ENCODE measurements around the gene TMEM176A.

The TMEM176A gene

GRCh38 chr7:150823484-150824126 lies 23.0 kb downstream of the TMEM176A start:
- CTCF ChIA-PET, result interaction anchor here (0.7 to 1.5 kb wide), 3 partner anchors 13 to 51 kb away, joined by 3 to 5 read pairs (median 3); no protein-coding TSS in a partner anchor
- no peak for TF ChIP-seq CTCF (IDR thresholded peaks at IDR 0.05; ENCODE audit: control extremely low read depth, extremely low read depth, low read depth, missing control alignments)
- POLR2A ChIA-PET, result no interaction called here
- no peak for DNase-seq (ENCODE audit: extremely low spot score)

GRCh38 chr7:150824379-150825177 lies 24.0 kb downstream of the TMEM176A start:
- CTCF ChIA-PET, result interaction anchor here (0.7 to 1.5 kb wide), 4 partner anchors 12 to 50 kb away, joined by 3 to 5 read pairs (median 4); no protein-coding TSS in a partner anchor
- TF ChIP-seq CTCF (IDR thresholded peaks at IDR 0.05; ENCODE audit: control extremely low read depth, extremely low read depth, low read depth, missing control alignments), result no peak

GRCh38 chr7:150826061-150826849 lies 25.7 kb downstream of the TMEM176A start:
- no peak for TF ChIP-seq CTCF (IDR thresholded peaks at IDR 0.05; ENCODE audit: control extremely low read depth, extremely low read depth, low read depth, missing control alignments)
- ChIA-PET CTCF (no interaction called here), POLR2A (interaction anchor here (0.5 kb wide), 1 partner anchor 9 kb away, joined by 3 read pairs; no protein-coding TSS in a partner anchor)
- DNase-seq (ENCODE audit: extremely low spot score), result no peak

More at GRCh38 chr7:150824379-150825177, 24.0 kb downstream of the TMEM176A start:
- DNase-seq (ENCODE audit: extremely low spot score), result no peak
- POLR2A ChIA-PET, result no interaction called here

GRCh38 chr7:150828384-150828783 lies 27.8 kb downstream of the TMEM176A start:
- POLR2A ChIA-PET, result no interaction called here
- CTCF ChIA-PET, result no interaction called here
- TF ChIP-seq CTCF (IDR thresholded peaks at IDR 0.05; ENCODE audit: control extremely low read depth, extremely low read depth, low read depth, missing control alignments), result no peak
- no peak for DNase-seq (ENCODE audit: extremely low spot score)

- CTCF ChIA-PET, result interaction anchor here (1.4 to 1.5 kb wide), 2 partner anchors 14 to 47 kb away, joined by 3 to 4 read pairs; no protein-coding TSS in a partner anchor
These were observed 28.9 kb downstream of the TMEM176A start for GRCh38 chr7:150829426-150829825.

More at GRCh38 chr7:150829426-150829825, 28.9 kb downstream of the TMEM176A start:
- DNase-seq (ENCODE audit: extremely low spot score), result no peak
- POLR2A ChIA-PET, result no interaction called here
- TF ChIP-seq CTCF (IDR thresholded peaks at IDR 0.05; ENCODE audit: control extremely low read depth, extremely low read depth, low read depth, missing control alignments), result no peak
